ENCODE data around the gene INTS3. TPM values are rescaled to one million over a fixed set of nuclear protein-coding genes. Genes with fewer than 3 reads are reported as not detected.
A peak's percentile ranks its signal among the peaks of the same experiment; 100 is the strongest.

Gene INTS3
- total RNA-seq, 2 experiments from 2014 or later: 45.5 to 47.7 TPM

DNA sequence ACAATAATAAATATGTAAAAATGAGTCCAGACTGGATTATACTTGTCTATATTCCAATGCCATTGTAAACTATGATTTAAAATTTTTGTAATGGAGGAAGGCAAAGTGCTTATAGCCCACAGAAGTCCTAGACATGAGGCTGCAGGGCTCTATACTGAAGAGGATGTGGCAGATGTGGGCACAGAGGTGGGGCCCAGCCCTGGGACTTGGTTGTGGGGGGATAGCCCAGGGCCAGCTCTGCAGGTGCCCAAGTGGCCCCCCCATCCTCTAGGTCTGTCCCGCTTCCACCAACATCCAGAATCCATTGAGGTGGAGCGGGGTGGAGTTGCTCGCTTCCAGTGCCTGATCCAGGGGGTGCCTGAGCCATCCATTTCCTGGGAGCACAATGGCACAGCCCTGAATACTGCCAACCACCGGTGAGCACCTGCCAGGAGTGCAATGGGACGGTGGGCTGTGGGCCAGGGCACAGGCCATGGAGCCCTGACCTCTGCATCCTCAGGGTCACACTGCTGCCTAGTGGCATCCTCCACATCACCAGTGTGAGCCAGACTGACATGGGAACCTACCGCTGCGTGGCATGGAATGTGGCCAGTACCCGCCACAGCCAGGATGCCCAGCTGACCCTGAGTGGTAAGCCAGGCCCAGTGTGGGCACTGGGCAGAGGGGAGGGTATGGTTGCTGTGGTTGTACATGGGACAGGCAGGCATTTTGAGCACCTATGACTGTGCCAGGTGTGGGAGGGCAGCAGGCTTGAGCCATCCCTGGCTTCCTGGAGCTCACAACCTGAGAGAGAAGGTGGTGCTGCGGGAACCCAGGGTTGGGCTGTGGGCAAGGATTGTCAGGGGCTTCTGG lies 68.3 kb downstream of the INTS3 start:
- H3K9me3 Mint-ChIP-seq: no peaks in the 10 kb centered on the region
- POLR2A ChIA-PET: interaction anchor here (1.1 kb wide), 1 partner anchor 190 kb away, joined by 3 read pairs; the partner anchor contains the start of gene RAB13
- CTCF ChIA-PET: interaction anchor here (0.6 to 4.4 kb wide), 14 partner anchors 15 to 190 kb away, joined by 3 to 74 read pairs (median 4); partner anchors contain the start of genes DENND4B, JTB, RAB13 and SLC27A3
- H3K27me3 Mint-ChIP-seq: peaks cover 1% of the 10 kb centered on the region
- peaks cover 11% of the 10 kb centered on the region for H3K4me1 Mint-ChIP-seq (ENCODE audit: low read depth)
- H3K4me3 Mint-ChIP-seq: no peak overlapping the region
- intact Hi-C loops (cut with micrococcal nuclease): loop anchor here (2.0 kb wide), 1 partner anchor 125 kb away; no protein-coding TSS in a partner anchor
- H3K36me3 Mint-ChIP-seq: no peaks in the 10 kb centered on the region
- no peak overlapping the region for H3K27ac Mint-ChIP-seq
- DNase-seq: no peak

DNA sequence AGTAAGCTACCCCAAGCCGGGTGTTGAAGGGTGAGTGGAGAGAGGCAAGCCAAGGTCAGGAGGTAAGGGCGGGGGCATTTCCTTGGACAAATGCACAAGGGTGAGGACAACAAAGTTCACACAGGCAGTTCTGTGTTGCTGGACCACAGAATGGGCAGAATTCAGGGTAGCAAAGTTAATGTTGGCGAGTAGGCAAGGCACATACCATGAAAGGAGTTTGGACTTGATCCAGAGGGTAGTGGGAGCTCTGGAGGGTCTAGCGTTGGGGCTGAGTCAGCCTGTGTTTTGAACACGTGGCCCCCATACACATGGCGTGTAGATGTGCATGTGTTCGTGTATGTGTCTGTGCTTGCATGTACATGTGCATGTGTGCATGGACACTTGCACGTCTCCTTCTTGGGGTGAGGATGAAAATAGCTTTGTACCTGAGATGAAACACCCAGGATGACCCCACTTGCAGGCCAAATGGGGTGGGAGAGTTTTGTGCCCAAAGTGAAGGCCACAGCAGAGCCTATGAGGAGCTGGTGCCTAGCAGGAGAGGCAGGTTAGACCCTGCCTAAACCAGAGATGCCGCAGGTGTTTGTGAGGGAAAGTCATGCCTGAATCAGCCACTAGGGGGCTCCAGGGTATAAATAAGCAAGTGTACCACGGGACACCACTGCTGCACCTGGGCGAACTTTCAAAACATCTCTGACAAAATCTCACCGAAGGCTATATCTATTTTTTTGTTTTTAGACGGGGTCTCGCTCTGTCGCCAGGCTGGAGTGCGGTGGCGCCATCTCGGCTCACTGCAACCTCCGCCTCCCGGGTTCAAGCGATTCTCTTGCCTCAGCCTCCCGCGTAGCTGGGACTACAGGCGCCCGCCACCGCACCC lies 69.2 kb downstream of the INTS3 start:
- POLR2A ChIA-PET: interaction anchor here (1.1 kb wide), 1 partner anchor 189 kb away, joined by 3 read pairs; the partner anchor contains the start of gene RAB13
- peak; percentile 89 for DNase-seq

DNA sequence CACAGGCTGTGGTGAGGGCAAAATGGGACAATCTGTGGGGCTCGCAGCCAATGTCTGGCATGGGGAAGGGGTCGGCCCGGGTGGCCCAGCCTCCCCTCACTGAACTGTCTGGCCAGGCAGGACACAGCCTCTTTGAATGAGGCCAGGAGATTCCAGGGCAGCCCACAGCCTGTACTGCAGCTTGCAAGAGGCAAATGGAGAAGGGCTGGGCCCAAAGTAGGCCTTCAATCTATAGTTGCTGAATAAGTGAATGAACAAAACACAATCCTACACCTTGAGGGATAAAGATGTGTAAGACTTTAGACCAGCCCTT lies 70.6 kb downstream of the INTS3 start:
- ChIA-PET POLR2A (no interaction called here), CTCF (interaction anchor here (0.7 to 4.4 kb wide), 13 partner anchors 9 to 193 kb away, joined by 3 to 74 read pairs (median 4); partner anchors contain the start of genes CREB3L4, DENND4B, JTB and RAB13)
- Mint-ChIP-seq H3K36me3 (peaks cover 1% of the 10 kb centered on the region), H3K4me1 (ENCODE audit: low read depth) (peaks cover 4% of the 10 kb centered on the region), H3K9me3 (no peaks in the 10 kb centered on the region), H3K4me3 (no peak overlapping the region), H3K27ac (no peak overlapping the region), H3K27me3 (no peaks in the 10 kb centered on the region)
- no peak for DNase-seq
- intact Hi-C loops (cut with micrococcal nuclease): no loop called here

More for the DNA sequence above, 69.2 kb downstream of the INTS3 start:
- peaks cover 3% of the 10 kb centered on the region for H3K4me1 Mint-ChIP-seq (ENCODE audit: low read depth)
- no peaks in the 10 kb centered on the region for H3K9me3 Mint-ChIP-seq
- H3K36me3 Mint-ChIP-seq: no peaks in the 10 kb centered on the region
- H3K27ac Mint-ChIP-seq: no peak overlapping the region
- no peak overlapping the region for H3K4me3 Mint-ChIP-seq
- CTCF ChIA-PET: interaction anchor here (0.5 to 4.4 kb wide), 27 partner anchors 10 to 486 kb away, joined by 3 to 74 read pairs (median 3); partner anchors contain the start of genes DENND4B, JTB, RAB13 and RPS27
- intact Hi-C loops (cut with micrococcal nuclease): loop anchor here (1.0 to 2.0 kb wide), 4 partner anchors 24 to 189 kb away; partner anchors contain the start of genes DENND4B and RAB13
- H3K27me3 Mint-ChIP-seq: peaks cover 1% of the 10 kb centered on the region

DNA sequence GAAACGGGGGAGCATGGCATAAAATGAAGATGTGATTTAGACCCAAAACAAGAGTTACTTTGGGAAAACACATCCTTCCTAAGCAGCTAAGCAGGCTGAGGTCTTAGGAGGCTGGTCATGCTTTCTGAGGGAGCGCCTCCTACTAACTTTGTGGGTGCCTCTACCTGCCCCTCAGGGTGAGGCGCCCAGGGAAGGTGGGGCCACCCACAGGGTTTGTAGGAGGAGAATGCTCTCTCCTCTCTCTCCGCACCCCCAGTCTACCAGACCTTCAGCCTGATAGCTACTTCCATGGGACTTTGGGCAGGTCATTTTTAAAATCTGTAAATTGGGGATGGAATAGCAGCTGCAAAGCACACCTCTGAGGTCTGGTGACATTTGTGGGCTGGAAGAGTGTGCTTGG lies 71.2 kb downstream of the INTS3 start:
- Mint-ChIP-seq H3K27me3 (no peaks in the 10 kb centered on the region), H3K36me3 (peaks cover 1% of the 10 kb centered on the region), H3K27ac (no peak overlapping the region), H3K9me3 (no peaks in the 10 kb centered on the region), H3K4me3 (no peak overlapping the region), H3K4me1 (ENCODE audit: low read depth) (peaks cover 9% of the 10 kb centered on the region)
- intact Hi-C loops (cut with micrococcal nuclease): no loop called here
- POLR2A ChIA-PET: interaction anchor here (0.6 kb wide), 1 partner anchor 125 kb away, joined by 3 read pairs; no protein-coding TSS in a partner anchor
- CTCF ChIA-PET: interaction anchor here (0.8 to 4.4 kb wide), 5 partner anchors 39 to 193 kb away, joined by 3 to 74 read pairs (median 3); partner anchors contain the start of gene RAB13
- no peak for DNase-seq

DNA sequence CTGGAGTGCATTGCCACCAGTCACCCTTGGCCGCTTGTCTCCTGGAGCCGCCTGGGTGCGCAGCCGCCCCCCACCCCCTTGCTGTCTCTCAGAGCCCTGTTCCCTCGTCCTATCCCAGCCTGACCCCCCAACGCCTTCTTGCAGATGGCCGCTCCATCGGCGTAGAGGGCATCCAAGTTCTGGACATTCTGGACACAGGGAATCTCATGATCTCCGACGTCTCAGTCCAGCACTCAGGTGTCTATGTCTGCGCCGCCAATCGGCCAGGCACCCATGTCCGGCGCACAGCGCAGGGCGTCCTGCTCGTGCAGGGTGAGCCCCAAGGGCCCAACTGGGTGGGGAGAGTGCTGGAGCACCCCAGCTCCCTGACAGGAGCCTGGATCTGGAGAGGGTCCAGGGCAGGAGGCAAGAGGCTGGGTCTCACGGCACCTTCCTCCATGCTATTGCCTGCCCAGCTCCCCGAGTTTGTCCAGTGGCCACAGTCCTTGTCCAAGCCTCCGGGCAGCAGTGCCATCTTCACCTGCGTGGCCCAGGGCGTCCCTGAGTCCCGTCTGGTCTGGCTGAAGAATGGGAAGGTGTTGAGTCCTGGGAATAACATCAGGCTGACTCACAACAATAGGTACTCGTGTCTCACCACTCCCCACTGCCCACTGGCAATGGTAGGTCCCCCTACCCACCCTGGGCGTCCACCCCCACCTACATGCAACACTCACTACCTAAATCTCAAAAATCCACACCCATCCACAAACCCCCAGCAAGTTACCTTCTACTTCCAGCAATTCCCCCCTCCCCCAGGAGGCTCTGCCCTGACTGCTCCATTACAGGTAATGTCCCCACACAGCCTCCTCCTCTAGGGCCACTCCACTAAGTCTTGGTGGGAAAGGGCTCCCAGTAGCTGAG lies 72.0 kb downstream of the INTS3 start:
- ChIA-PET POLR2A (no interaction called here), CTCF (interaction anchor here (4.4 kb wide), 1 partner anchor 186 kb away, joined by 74 read pairs; the partner anchor contains the start of gene RAB13)
- H3K27me3 Mint-ChIP-seq: no peaks in the 10 kb centered on the region
- H3K9me3 Mint-ChIP-seq: no peaks in the 10 kb centered on the region
- H3K4me1 Mint-ChIP-seq (ENCODE audit: low read depth): peaks cover 16% of the 10 kb centered on the region
- intact Hi-C loops (cut with micrococcal nuclease): loop anchor here (10.0 kb wide), 1 partner anchor 475 kb away; the partner anchor contains the start of gene HAX1
- no peak overlapping the region for H3K27ac Mint-ChIP-seq
- peaks cover 5% of the 10 kb centered on the region for H3K36me3 Mint-ChIP-seq
- H3K4me3 Mint-ChIP-seq: no peak overlapping the region
- no peak for DNase-seq

DNA sequence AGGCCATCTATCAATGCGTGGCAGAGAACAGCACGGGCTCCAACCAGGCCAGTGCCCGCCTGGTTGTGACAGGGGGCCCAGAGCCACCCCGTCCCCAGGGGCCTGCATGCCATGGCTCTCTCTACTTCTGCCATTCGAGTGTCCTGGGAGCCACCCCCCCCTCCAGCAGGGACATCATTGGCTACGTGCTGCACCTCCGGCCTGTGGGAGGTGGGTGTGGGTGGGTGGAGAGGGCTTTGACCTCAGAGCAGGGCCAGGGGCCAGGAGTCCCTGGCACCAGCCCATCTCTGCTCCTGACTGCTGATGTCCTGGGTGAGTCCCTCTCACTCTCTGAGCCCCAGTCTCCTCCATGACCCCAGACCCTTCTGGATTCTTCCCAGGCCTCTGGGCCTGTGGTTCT lies 72.7 kb downstream of the INTS3 start:
- POLR2A ChIA-PET: interaction anchor here (1.7 kb wide), 1 partner anchor 121 kb away, joined by 4 read pairs; no protein-coding TSS in a partner anchor
- Mint-ChIP-seq H3K36me3 (peaks cover 5% of the 10 kb centered on the region), H3K27me3 (no peaks in the 10 kb centered on the region), H3K4me1 (ENCODE audit: low read depth) (peaks cover 21% of the 10 kb centered on the region), H3K27ac (no peak overlapping the region), H3K9me3 (no peaks in the 10 kb centered on the region), H3K4me3 (no peak overlapping the region)
- intact Hi-C loops (cut with micrococcal nuclease): loop anchor here (10.0 kb wide), 1 partner anchor 474 kb away; the partner anchor contains the start of gene HAX1
- DNase-seq: no peak
- CTCF ChIA-PET: no interaction called here

DNA sequence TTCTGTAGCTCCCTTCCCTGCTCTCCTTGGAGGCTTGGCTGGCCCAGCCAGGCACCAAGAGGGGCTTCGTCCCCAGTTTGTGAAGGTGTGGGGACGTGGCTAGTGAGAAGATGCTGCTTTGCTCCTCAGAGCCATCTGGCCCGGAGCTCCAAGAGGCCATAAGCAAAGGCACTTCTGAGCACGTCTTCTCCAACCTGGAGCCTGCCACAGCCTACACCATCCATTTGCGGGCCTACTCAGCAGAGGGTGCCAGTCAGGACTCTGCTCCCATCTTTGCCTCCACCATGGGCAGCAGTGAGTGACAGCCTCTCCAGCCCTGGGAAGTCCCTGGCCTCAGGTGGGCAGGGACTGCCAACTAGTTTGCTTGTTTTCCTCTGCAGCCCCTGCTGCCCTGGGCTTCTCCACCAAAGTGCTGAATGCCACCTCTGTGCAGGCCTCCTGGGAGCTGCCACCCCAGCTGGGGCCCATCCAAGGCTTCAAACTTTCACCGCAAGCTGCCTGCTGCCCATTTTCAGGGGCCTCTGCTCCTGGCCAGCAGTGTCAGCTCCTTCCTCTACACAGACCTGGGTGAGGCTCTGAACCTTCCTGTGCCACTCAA lies 73.3 kb downstream of the INTS3 start:
- intact Hi-C loops (cut with micrococcal nuclease): loop anchor here (10.0 kb wide), 1 partner anchor 474 kb away; the partner anchor contains the start of gene HAX1
- CTCF ChIA-PET: interaction anchor here (1.1 kb wide), 1 partner anchor 145 kb away, joined by 3 read pairs; the partner anchor contains the start of gene DENND4B
- H3K36me3 Mint-ChIP-seq: peaks cover 5% of the 10 kb centered on the region
- peaks cover 27% of the 10 kb centered on the region for H3K4me1 Mint-ChIP-seq (ENCODE audit: low read depth)
- no peak overlapping the region for H3K27ac Mint-ChIP-seq
- no peaks in the 10 kb centered on the region for H3K27me3 Mint-ChIP-seq
- DNase-seq: no peak
- POLR2A ChIA-PET: interaction anchor here (1.7 kb wide), 1 partner anchor 121 kb away, joined by 4 read pairs; no protein-coding TSS in a partner anchor
- H3K4me3 Mint-ChIP-seq: no peak overlapping the region
- H3K9me3 Mint-ChIP-seq: no peaks in the 10 kb centered on the region

DNA sequence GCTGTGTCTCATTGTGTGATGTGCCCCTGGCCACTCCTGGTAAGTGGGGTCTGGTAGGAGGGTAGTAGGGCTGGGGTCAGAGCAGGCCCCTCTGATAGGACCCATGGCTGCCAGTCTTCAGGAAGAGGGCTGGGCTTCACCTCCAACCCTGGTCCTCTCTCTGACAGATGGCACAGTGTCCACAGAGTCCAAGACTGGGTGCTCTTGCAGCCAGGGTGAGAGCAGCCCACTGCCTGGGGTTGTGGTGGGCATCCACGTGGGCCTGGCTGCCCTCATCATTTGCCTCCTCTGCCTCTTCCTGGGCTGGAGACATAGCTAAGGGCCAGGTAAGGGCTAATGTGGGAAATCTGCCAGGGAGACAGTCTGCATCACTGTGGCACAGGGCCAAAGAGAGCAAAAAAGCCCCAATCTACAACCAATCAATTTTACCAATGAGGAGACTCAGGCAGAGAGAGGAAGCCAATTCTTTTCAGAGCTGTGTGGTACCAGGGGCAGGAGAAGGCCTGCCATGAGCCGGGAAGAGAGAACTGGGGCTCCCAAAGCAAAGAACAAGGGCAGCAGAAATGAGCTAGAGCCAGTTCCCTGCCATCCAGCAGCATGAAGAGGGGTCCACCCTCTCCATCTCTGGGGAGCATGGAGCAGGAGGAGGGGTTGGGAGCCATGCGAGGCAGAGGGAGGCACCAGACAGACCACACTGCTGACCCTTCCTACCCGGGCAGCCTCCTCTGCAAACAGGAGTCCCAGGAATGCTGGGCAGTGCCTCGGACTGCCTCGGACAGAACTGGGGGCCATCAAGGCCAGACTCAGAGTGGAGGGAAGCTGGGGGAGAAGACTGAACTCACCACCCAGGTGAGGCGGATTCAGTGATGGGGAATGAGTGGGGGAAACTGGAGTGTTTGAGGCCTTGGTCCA lies 74.2 kb downstream of the INTS3 start:
- ChIA-PET CTCF (interaction anchor here (1.0 to 1.6 kb wide), 3 partner anchors 27 to 144 kb away, joined by 3 to 7 read pairs (median 3); partner anchors contain the start of genes DENND4B and SLC27A3), POLR2A (interaction anchor here (1.7 kb wide), 1 partner anchor 120 kb away, joined by 4 read pairs; no protein-coding TSS in a partner anchor)
- H3K36me3 Mint-ChIP-seq: peaks cover 5% of the 10 kb centered on the region
- H3K4me3 Mint-ChIP-seq: no peak overlapping the region
- peaks cover 33% of the 10 kb centered on the region for H3K4me1 Mint-ChIP-seq (ENCODE audit: low read depth)
- DNase-seq: no peak
- H3K27ac Mint-ChIP-seq: no peak overlapping the region
- no peaks in the 10 kb centered on the region for H3K27me3 Mint-ChIP-seq
- intact Hi-C loops (cut with micrococcal nuclease): loop anchor here (10.0 kb wide), 1 partner anchor 473 kb away; the partner anchor contains the start of gene HAX1
- H3K9me3 Mint-ChIP-seq: no peaks in the 10 kb centered on the region

DNA sequence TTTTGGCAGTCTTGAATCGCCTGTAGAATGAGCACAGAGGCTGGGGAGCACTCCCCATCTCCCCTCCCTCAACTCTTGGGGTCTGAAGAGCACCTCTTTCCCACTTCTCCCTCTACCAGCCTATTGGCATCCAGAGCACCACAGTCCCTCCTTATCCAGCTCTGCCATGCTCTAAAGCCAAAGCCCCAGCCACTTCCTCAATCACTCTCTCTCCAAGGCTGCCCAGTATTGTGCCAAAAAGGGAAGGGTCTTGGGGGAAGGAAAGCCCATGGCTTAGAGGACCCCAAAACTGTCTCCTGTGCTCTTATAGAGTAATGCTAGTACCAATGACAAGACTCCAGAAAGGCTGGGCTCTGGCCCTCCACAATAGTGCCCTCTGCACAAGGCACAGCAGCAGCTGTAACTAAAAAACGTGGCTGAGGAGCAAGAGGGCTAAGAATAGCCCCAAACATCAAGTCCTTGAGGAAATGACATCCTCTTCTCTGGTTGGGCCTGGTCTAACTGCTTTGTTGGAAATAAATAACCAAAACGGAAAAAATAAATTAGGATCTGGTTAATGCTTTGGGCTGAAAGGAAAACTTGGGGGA lies 75.7 kb downstream of the INTS3 start:
- Mint-ChIP-seq H3K9me3 (no peaks in the 10 kb centered on the region), H3K36me3 (peaks cover 8% of the 10 kb centered on the region), H3K4me3 (no peak overlapping the region), H3K4me1 (ENCODE audit: low read depth) (peaks cover 30% of the 10 kb centered on the region), H3K27ac (no peak overlapping the region), H3K27me3 (no peaks in the 10 kb centered on the region)
- intact Hi-C loops (cut with micrococcal nuclease): loop anchor here (2.0 to 10.0 kb wide), 4 partner anchors 13 to 471 kb away; partner anchors contain the start of genes HAX1 and RAB13
- POLR2A ChIA-PET: no interaction called here
- DNase-seq: no peak
- CTCF ChIA-PET: interaction anchor here (1.6 kb wide), 1 partner anchor 143 kb away, joined by 7 read pairs; the partner anchor contains the start of gene DENND4B
